CD4-positive, alpha-beta T cell treated with Interferon alpha-2 for 1 hour (primary cell): ENCODE results near the gene ANKRD18B.
"Not testable (repeated sequence)": the region's sequence is repeated elsewhere in the genome, so short reads cannot be mapped to it uniquely, and the experiment has no call there.

Experiments used
- DNase-seq, 2 donors: peaks; one replicate each; pipeline ENCODE4 v3.0.0-alpha.2; 2020 to 2022

Gene ANKRD18B

DNA sequence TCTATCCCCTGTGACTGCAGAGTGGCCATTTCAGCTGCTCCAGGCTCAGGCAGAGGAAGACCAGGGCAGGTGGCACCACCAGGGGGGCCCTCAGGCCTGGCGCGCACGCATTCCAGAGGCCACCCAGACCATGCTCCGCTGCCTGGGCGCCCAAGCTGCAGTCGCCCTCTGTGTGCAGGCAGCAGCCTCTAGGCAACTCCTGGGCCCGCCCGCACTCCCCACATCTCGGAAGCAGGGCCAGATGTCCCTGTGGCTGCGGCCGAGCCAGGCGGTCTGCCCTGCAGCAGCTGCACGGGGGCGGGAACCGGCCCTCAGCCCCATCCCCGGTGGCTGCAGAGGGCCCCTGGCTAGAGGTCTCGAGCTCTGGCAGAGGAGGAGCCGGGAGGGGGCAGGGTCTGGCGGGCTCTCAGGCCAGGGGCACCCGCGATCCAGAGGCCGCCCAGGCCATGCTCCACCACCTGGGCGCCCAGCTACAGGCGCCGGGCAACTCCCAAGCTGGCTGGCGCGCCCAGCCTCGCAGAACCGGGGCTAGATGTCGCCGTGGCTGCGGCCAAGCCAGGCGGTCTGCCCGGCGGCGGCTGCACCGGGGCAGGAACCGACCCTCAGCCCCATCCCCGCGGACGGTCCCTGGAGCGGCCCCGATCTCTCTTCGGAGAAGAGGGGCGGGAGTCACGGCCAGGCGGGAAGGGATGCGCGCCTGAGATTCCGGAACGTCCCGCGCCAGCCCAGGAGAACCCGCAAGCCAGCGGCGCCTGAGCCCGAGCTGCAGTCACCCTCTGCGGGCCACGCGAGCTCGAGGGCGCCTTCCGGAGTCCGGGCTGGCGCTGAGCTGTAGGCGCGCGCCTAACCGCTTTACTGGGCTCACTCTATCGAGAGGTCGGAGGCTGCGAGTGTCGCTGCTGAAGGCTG lies at the start of gene ANKRD18B:
ANKRD18B (plus strand) TSS at position 855 of the 909 bp plus-strand sequence. CDS start 239 bp downstream, outside the sequence.
- peak in 1 of 2 donors; percentile 42 for DNase-seq

DNA sequence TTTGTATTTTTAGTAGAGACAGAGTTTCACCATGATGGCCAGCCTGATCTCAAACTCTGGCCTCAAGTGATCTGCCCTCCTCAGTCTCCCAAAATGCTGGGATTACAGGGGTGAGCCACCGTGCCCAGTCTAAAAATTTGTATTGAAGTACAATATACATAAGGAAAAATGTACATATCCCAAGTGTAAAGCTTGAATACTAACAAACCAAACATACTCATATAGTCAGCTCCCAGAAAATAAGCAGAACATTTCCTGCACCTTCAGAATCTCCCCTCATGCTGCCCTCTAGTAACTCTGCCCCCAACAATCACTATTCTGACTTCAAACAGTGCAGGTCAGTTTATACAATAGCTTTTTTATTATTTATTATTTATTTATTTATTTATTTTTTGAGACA lies 48.7 kb upstream of the ANKRD18B start:
- DNase-seq, result no peak

DNA sequence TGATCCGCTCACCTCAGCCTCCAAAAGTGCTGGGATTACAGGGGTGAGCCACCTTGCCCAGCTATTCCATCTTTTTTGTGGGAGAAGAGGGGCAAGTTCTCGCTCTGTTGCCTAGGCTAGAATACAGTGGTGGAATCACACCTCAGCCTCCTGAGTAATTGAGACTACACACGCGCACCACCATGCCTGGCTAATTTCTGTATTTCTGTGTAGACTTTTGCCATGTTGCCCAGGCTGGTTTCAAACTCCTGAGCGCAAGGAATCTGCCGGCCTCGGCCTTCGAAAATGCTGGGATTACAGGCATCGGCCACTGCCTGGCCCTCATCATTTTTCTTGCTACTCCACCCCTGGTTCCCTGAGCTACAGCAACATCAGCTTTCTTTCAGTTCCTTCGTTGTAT lies 47.5 kb upstream of the ANKRD18B start:
- no peak for DNase-seq

DNA sequence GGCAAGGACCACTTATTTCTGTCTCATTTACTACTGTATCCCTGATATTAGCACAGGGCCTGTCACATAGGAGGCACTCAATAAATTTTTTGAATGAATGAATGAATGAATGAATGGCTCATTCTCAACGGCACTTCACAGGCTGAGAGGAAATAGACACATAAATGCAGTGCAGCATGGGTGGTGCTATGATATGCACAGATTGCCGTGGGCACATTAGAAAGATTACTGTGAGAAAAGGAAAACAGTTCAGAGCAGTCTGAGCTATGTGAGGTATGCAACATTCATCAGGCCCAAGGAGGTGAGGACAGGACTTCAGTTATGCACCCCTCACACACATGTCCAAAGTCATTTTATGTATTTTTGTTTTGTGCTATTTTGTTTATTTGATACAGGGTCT lies 43.9 kb upstream of the ANKRD18B start:
- DNase-seq, result no peak

DNA sequence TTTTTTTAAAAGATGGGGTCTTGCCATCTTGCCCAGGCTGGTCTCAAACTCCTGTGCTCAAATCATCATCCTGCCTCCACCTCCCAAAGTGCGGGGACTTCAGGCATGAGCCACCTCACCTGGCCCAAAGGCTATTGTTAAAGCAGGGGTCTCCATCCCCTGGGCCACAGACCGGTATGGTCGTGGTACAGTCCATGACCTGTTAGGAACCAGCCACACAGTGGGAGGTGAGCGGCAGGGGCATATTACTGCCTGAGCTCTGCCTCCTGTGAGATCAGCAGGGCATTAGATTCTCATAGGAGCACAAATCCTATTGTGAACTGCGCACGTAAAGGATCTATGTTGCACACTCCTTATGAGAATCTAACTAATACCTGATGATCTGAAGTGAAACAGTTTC lies 43.1 kb upstream of the ANKRD18B start:
- no peak for DNase-seq

DNA sequence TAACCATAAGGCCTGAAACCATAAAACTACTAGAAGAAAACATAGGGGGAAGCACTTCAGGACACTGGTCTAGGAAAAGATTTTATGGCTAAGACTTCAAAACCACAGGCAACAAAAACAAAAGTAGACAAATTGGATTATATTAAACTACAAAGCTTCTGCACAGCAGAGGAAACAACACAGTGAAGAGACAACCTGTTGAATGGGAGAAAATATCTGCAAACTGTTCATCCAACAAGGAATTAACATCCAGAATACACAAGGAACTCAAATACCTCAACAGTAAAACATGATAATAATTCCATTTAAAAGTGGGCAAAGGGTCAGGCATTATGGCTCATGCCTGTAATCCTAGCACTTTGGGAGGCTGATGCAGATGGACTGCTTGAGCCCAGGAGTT lies 38.7 kb upstream of the ANKRD18B start:
- not testable (repeated sequence) for DNase-seq

DNA sequence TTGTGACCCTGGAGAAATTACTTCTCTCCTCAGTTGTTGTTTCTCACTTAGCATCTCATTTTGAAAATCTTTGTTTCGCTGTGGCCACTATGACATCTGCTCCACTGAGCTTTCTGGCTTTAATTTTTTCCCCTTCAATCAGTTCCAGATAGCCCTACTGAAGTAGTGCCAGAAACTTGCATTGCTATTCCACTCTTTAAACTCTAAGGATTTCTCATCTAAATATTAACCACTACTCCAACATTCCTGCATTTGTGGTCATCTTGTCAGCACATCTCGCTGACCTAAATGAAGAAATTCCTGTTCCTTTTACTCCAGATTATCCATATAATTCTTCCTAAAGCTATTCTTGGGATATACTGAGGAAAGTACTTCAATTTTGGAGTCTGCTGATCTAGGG lies 35.0 kb upstream of the ANKRD18B start:
- no peak for DNase-seq

DNA sequence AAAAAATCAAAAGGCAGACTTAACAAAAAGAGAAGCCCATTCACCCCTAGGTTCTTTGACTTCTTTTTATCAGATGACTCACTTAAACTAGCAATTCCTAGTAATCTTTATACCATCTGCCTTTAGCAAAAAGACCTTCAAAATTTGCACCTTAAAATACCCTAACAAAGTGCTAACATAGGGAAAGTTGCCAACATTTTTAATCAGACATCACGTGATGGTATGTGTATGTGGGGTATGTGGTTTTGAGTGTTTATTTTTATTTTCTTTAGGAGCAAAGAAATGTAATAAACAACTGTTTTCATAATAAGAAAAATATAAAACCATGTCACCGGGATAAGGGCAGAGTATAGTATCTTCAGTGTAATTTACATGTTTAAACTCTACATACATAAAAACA lies 30.2 kb upstream of the ANKRD18B start:
- not testable (repeated sequence) for DNase-seq

DNA sequence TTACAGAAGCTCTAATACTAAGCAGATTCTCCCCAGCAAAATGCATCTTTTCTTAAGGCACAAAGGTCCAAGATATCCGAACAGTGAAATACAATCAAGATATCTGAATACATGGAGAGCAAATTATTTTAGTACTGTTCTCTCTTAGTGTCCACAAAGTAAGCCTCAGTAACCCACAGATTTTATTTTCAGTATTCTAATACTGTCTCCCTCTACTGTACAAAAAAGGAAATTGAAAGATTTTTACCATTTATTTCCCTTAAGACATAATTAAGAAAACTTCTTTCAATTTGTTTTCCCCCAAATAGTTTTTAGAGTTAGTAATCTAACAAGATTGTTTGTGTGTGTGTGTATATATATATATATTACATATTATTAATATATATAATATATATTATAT lies 25.7 kb upstream of the ANKRD18B start:
- peak in 1 of 2 donors; percentile 14 for DNase-seq

DNA sequence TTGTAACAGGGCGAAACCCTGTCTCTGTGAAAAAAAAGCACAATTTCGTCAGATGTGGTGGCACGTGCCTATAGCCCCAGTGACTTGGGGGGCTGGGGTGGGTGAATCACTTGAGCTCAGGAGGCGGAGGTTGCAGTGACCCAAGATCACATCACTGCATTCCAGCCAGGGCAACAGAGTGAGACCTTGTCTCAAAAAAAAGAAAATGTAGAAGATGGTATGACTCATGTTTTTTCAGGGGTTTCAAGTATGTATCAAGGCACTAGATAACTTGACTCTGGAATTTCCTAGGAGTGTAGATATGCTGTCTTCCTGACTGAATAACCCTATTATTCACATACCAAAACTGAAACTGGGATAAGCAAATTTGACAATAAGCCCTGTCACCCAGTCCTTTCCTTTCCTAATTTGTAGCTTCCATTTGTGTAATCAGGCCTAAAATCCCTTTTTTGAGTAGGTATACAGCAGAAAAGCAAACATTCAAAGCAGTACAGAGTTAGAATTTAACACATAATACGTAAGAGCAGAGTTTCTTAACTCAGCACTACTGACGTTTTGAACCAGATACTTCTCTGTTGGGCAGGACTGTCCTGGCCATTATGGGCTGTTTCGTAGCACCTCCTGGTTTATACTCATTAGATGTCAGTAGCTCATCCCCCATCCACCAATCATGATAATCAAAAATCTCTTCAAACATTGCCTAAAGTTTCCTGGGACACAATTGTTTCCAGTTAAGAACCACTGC lies 17.3 kb upstream of the ANKRD18B start:
- no peak for DNase-seq

DNA sequence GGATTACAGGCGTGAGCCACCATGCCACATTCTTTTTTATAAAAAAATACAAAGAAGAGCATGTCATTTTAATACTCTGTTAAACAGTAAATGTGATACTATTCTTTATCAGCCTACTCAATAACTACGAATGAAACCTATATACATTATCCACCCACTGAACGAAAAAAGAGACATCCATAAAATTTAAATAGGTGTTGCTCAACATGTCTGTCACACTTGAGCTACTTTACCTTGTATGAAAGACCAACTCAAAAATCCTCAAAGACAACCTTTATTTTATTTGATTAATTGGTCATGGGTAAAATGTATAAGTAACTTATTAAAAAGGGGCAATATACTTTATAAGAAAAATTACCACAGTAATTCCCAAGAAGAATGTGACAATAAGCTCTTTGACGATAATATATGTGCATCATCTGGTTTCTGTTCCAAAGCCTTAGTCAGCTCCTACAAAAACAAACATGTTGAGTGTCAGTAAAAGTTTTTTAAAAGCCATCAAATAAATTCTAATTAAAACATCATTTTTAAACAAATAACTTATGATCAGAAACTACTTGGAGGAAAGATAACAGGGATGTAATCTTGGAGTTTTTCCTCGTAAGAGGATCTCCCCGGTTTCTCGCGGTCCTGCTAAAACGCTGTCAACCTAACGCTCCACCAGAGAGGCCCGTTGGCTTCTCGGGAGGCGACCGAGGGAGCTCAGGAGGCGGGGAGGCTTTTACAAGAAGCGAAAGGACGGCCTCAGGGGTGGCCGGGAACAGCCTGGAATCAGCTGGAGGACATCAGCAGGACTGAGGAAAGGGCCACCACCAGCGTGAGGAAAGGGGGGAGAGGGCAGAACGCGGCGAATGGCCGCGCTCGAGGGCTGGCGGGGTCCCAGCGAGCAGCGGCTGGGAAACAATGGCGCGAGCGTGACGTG lies 13.5 kb upstream of the ANKRD18B start:
- DNase-seq, result peak; percentile 16 to 33

DNA sequence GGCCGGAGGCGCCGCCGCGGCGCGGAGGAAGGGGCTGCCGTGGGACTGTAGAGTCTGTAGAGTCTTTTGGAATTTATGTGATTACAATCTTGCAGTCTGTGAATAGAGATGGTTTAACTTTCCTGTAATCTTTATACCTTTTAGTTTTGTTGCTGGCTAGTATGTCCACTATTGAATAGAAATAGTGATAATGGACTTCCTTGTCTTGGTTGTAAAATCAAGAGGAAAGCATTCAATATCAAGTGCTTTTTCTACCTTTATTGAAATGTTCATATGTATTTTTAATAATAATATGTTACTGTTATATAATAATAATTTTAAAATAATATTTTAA lies 12.9 kb upstream of the ANKRD18B start:
- not testable (repeated sequence) for DNase-seq

DNA sequence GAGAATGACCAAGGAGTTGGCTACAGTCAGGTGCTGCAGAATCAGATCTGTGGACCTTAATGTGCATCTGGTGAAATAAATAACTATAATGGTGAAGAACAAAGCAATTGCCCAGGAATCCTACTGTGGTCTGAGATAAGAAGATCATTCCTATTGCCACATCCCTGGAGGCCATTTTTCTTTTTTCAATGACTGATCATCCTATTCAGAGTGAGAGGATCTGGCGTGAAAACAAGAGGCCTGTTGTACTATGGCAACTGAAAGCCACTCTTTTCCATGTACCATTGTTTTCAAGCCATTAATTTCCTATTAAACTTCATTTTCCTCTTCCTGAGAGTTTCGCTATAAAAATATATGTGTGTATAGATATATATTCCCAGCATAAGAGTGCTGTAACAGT lies 11.5 kb upstream of the ANKRD18B start:
- not testable (repeated sequence) for DNase-seq

DNA sequence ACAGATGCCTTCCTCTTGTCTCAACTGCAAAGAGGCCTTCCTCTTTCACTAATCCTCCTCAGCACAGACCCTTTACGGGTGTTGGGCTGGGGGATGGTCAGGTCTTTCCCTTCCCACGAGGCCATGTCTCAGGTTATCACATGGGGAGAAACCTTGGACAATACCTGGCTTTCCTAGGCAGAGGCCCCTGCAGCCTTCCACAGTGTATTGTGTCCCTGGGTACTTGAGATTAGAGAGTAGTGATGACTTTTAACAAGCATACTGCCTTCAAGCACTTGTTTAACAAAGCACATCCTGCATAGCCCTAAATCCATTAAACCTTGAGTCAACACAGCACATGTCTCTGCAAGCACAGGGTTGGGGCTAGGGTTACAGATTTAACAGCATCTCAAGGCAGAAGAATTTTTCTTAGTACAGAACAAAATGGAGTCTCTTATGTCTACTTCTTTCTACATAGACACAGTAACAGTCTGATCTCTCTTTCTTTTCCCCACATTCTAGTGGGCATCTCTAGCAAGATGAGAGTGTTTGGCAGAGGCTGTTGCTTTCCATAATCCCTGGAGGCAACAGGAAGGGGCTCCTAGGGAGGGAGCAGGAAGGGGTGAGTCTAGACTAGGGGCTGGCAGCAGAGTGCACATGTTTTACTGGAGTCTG lies 8.6 kb upstream of the ANKRD18B start:
- DNase-seq, result not testable (repeated sequence)

DNA sequence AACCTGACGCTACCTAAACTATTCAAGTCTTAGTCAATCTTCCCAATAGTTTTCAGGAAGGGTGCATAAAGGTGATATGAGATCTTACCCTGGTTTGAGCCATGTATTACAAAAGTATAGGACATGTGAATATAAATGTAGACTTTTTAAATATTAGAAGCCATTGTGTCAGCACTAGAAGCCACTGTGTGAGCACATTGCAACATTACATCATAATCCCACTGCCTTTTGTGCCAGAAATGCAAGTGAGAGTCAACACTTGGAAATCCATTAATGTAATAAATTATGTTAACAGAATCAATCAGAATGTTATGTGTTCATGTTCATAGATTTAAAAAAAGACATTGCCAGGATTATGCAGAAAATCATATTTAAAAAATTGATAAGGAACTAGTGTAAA lies 7.7 kb upstream of the ANKRD18B start:
- DNase-seq, result not testable (repeated sequence)

DNA sequence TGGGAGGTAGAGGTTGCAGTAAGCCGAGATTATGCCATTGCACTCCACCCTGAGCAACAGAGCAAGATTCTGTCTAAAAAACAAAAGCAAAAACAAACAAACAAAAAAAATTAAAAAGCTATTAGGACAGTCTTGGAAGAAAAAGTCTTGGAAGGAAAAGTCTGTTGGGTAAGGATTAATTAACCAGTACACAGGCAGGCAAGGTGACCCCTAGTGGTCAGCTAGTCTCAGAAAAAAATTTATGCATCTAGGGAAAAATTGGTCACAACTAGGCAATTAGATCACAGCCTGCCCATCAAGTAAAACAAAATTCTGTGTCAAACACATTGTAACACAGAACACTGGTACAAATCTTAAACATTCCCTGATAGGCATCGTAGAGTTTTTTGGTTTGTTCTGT lies 6.7 kb upstream of the ANKRD18B start:
- peak in 1 of 2 donors; percentile 33 for DNase-seq

DNA sequence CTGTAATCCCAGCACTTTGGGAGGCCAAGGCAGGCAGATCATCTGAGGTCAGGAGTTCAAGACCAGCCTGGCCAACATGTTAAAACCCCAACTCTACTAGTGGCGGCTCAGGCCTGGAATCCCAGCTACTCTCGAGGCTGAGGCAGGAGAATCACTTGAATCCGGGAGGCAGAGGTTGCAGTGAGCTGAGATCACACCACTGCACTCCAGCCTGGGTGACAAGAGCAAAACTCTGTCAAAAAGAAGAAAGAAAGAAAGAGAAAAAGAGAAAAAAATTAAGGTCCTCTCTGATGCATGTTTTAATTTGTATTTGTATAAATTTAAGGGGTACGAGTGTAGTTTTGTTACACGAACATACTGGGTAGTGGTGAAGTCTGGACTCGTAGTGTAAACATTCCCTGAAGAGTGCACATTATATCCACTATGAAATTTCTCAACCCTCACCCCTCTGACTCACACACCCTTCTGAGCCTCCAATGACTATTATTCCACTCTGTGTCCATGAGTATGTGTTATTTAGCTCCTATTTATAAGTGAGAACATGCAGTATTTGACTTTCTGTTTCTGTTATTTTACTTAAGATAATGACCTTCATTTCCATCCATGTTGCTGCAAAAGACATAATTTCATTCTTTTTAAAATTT lies 6.0 kb upstream of the ANKRD18B start:
- DNase-seq, result not testable (repeated sequence)

DNA sequence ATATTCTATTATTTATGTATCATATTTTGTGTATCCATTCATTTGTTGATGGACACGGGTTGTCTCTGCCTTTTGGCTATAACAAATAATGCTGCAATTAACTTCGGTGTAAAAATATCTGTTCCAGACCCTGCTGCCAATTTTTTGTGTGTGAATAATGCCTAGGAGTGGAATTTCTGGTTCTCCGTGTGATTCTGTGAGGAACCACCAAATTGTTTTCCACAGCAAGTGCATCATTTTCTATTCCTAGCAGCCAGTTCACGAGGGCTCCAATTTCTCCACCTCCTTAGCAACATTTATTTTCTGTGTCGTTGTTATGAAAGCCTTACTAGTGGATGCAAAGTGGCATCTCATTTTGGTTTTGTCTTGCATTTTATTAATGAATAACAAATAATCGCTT lies 2.2 kb upstream of the ANKRD18B start:
- DNase-seq, result not testable (repeated sequence)

DNA sequence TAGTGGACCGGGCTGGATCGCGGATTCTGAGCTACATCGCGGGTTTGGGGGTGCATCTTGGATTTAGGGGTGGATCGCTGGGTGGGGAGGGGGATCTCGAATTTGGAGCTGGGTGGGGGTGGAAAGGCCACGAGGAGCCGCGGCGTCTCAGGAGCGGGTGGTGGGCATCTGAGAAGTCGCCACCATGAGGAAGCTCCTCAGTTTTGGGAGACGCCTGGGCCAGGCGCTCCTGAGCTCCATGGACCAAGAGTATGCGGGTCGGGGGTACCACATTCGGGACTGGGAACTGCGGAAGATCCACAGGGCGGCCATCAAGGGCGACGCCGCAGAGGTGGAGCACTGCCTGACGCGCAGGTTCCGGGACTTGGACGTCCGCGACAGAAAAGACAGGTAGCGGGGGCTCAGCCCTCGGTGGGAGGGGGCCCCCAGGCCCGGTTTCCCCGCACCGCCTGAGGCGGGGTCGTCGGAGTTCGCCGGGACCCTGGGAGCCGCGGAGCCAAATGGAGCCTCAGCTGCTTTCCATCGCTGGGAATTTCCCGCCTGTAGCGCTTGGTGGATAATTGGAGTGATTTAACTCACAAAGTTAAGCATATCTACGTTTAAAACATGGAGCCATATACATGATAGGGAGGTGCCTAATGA lies 376 bp downstream of the ANKRD18B start:
- no peak for DNase-seq

DNA sequence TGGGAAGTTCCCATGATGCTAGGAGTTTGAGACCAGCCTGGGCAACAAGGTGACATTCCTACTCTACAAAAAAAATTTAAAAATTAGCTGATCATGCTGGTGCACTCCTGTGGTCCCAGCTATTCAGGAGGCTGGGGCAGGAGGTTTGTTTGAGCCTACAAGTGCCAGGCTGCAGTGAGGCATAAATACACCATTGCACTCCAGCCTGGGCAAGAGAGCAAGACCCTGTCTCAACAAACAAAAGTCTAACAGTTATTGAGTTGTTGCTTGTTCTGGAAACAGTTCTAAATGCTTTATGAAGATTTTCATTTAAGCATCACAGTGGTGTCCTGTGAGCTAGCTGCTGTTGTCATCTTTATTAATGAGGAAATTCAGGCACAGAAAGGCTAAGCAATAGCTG lies 4.0 kb downstream of the ANKRD18B start:
- not testable (repeated sequence) for DNase-seq

DNA sequence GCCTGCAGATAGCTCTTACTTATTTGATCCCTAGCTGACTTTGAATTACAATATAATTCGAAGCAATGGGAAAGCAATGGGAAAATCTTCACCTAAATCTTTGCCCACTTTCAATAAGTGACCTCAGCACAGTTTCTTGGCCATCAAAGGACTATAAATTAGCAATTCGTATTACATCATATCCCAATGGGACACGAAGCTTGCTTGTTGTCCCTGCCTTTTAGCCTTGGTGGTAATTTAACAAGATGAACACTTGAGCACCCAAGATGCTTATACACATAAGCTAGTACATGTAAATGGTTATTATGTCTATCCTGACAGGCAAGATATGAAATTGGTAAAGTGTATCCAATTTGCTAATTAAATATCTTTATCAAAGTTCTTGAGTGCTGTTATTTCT lies 9.9 kb downstream of the ANKRD18B start:
- DNase-seq, result not testable (repeated sequence)
